GM19351 (cell line): ENCODE measurements around the gene SUFU.
"Not testable (repeated sequence)": the region's sequence is repeated elsewhere in the genome, so short reads cannot be mapped to it uniquely, and the experiment has no call there.

ENCODE experiments used
- ATAC-seq: cut with Tn5 transposase; IDR thresholded peaks from one replicate; pipeline ENCODE4 v1.9.1; 2021; ENCODE audit warnings: mild to moderate bottlenecking, moderate library complexity; ENCODE audit not compliant: unreplicated experiment

SUFU gene

GRCh38 chr10:102479651-102480050, 24.1 kb upstream of the SUFU start:
- ATAC-seq: no peak

GRCh38 chr10:102480396-102480795, 23.4 kb upstream of the SUFU start:
- ATAC-seq: no peak

DNA sequence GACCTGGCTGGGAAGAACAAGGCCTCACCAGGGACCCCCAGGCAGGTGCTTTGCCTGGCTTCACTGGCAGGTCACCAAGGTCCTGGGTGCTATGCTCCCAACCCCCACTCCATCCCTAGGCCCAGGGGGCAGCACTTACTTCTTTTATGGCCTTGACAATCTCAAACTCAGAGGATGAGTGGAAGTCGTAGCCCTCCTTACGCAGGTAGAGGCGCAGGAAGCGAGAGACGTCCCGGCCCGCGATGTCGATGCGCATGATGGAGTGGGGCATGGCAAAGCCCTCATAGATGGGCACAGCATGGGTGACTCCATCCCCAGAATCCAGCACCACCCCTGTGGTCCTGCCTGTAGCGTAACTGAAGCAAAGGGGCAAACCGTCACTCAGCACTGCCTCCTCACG, 19.8 kb upstream of the SUFU start:
- no peak for ATAC-seq

DNA sequence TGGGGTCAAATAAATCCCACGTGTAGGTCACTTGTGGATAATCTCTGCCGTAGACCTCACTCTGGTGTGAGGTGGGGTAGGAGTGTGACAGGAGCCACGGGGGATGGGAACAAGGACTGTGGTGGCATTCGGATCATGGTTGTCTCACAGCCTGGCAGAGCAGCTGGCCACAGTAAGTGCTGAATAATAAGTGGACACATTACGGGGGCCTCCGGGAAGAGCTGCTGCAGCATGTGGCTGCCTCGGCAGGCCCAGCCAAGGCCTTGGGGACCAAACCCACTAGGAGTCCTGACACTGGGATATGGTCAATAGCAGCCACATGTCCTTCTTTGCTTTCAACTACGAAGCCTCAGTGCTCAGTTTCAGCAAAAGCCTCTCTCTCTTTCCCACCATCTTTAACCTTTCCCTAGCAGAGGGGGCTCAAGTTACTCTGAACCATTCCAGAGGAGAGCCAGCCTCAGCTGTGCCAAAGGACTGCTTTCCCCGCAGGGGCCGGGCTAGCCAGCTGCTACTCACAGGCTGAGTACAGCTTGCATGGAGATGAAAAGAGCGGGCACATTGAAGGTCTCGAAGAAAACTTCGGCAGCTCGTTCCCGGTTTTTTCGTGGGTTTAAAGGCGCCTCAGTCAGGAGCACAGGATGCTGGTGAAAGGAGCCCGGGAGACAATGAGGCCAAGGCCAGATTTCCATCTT, 18.5 kb upstream of the SUFU start:
- ATAC-seq: no peak

- ATAC-seq: no peak
Observed at GRCh38 chr10:102491136-102491535, 12.6 kb upstream of the SUFU start.

DNA sequence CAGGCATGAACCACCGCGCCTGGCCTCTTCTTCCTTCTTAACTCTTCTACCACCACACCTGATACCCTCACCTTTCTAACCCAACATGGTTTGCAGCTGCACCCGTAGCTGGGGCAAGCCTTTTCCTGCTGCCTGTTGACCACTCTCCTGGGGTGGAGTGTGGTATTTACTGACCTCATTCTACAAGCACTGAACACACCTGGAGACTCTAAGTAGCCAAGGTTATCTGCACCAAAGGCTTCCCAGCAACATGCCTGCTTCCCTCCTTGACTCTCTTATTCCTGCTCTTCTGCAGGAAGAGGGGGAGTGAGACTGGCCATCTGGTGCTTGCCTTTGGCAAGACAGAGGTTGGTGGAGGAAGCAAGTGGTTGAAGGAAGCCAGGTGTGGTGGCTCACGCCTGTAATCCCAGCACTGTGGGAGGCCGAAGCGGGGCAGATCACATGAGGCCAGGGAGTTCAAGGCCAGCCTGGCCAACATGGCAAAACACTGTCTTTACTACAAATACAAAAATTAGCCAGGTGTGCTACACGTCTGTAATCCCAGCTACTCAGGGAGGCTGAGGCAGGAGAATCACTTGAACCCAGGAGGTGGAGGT, 11.3 kb upstream of the SUFU start:
- no peak for ATAC-seq

DNA sequence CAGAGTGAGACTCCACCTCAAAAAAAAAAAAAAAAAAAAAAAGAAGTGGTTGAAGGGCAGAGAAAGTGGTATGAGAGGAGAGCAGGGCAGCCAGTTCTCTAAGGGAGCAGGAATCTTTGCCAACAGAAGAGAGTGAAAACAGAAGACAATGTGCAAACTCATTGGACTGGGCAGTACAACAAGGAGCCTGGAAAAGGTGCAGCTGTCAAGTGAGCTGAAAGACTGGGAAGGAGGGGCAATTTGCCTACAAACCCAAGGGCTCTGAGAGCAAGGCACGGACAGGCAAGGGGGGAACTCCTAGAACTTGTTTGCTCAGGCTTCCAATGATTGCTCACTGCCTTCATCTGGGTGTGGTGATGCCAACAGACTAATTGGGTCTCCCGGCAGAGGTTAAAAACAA, 10.8 kb upstream of the SUFU start:
- ATAC-seq: no peak

DNA sequence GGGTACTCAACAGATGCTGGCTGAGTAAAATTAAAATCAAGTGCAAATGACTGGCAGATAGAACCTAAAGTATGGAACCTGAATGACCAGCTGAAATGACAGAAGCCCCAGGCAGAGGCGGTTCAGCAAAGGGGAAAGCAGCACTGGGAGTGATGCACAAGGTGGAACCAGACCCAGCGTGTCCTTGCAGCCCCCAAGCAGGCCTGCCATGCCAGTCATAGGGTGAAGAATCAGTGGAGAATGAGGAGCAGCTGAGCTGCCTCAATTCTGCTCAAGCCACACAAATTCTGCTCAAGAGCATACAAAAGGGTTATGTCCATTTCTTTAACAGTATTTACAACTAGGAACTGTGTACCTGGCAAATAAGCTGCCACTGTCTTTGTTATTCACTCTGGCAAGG, 10.0 kb upstream of the SUFU start:
- no peak for ATAC-seq

DNA sequence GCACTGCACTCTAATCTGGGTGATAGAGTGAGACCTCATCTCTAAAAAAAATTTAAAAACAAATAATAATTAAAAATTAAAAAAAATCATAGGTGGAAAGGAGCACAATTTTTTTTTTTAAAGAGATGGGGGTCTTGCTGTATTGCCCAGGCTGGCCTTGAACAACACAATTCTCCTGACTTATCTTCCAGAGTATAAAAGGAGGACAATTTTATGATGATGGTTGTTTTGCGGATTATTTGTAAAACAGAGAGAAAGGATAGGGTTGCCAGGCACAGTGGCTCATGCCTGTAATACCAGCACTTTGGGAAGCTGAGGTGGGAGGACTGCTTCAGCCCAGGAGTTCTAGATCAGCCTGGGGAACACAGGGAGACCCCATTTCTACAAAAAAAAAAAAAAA, 6.2 kb upstream of the SUFU start:
- no peak for ATAC-seq

- no peak for ATAC-seq
Observed at GRCh38 chr10:102499356-102499755, 4.4 kb upstream of the SUFU start.

- ATAC-seq: not testable (repeated sequence)
Observed at GRCh38 chr10:102500686-102501085, 3.1 kb upstream of the SUFU start.

GRCh38 chr10:102501201-102502028, 2.4 kb upstream of the SUFU start:
- ATAC-seq: no peak

DNA sequence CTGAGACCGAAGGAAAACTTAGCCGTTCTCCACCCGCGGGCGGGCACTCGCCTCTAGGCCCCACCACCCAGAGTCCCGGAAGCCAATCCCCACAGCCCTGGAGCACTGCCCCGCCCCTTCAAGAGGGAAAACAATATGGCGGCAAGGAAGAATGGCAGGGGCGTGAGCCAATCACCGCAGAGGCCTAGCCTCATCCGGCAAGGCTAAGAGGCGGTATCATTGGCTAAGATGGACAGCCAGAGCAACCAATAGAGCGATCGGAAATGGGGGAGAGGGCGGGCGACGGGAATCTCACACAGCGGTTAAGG, 1.8 kb upstream of the SUFU start:
- ATAC-seq: peak; percentile 73

GRCh38 chr10:102502337-102503151, 1.2 kb upstream of the SUFU start, which contains the start of gene ACTR1A:
ACTR1A (minus strand) TSS chr10:102502712; CDS start chr10:102502647, 65 bp downstream.
- peak; percentile 49 for ATAC-seq

- ATAC-seq: no peak
Observed at GRCh38 chr10:102504179-102504975, 605 bp downstream of the SUFU start.

DNA sequence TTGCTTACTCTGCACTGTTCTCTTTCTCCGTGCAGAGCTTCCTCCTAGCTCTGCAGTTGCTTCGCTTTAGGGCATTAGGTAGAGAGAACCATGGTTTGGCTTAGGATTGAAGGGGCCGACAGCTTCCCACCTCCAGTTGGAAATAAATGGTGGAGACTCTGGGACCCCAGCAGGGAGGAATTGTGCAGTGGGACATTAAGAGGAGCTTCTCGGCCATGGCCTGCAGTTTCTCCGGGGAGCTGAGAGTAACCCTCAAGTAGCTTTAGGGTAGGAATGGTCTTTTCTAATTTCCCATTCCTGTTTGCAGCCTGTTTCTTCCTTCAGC, 1.2 kb downstream of the SUFU start:
- no peak for ATAC-seq

DNA sequence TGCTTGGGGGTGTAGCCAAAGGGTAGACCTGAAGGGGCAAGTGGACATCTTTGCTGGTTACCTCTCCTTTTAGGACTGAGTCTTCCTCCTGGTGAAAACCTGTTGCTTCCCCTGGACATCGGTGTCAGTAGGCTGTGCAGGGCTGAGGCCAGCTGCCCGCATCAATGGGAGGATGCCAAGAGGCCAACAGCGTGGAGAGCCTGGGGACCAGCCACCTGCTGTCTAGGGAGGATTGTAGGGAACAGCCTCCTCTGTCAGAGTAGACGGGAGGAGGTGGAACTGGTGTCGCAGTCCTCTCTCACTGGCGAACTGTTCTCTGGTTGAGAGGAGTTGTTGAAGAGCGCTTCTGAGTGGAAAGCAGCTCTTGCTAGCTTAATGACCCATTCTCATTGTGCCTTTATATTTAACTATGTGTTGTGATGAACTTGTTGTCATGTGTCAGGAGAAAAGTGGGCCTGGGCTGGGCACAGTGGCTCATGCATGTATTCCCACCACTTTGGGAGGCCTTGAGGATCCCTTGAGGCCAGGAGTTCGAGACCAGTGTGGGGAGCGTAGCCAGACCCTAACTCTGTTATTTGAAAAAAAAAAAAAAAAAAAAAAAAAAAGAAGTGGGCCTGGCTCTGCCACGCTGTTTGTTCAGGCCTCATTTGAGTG, 1.8 kb downstream of the SUFU start:
- ATAC-seq: no peak

GRCh38 chr10:102507521-102507920, 3.7 kb downstream of the SUFU start:
- no peak for ATAC-seq

GRCh38 chr10:102508506-102508905, 4.7 kb downstream of the SUFU start:
- no peak for ATAC-seq

DNA sequence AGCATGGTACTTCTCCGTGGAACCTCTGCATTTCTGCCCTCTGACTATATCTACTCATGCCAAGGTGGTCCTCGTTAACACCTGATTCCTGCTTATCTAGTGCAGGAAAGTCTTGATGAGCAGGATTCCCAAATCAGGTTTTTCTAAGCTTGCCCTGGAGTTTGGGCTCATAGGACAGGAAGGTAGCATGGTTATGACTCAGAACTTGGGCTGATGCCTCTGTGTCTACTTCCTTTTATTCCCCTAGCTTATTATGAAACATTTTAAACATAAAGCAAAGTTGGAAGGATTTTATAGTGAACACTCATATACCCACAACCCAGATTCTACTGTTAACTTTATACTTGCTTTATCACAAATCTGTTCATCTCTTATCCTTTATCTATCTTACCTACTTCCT, 5.6 kb downstream of the SUFU start:
- no peak for ATAC-seq
